OCI-LY7 (cell line): Measurements from ENCODE around the gene UCN3. TPM values are rescaled to one million over a fixed set of nuclear protein-coding genes. Genes with fewer than 3 reads are reported as not detected.

ENCODE experiments used
- BruUV-seq: library from RNA; stranded (reverse); fragments of 400-500 nt; replicated peaks from 2 replicates; lab custom pipeline; 2021; lab: Mats Ljungman, UMichigan
- CTCF ChIA-PET: fragments of 300-600 bp; sonication (Branson Sonifier 250); formaldehyde crosslinking; loops from one replicate; lab custom pipeline; 2022; ENCODE audit warnings: antibody characterized with exemption; ENCODE audit not compliant: unreplicated experiment; lab: Charles Lee
- POLR2A ChIA-PET: fragments of 300-600 bp; sonication (Branson Sonifier 250); formaldehyde crosslinking; loops from one replicate; lab custom pipeline; 2022; ENCODE audit warnings: antibody characterized with exemption; lab: Charles Lee
- DNase-seq: peaks from one replicate; pipeline ENCODE4 v3.0.0-alpha.2; 2015; ENCODE audit warnings: low spot score
- H2AFZ ChIP-seq: fragments of 200-600 bp; sonication (generic), shearing (Covaris generic); 2 replicates; pipeline ENCODE4 v1.6.1; 2014; ENCODE audit warnings: mild to moderate bottlenecking, antibody characterized with exemption, low read length, moderate library complexity
- H3K27ac ChIP-seq: fragments of 200-600 bp; sonication (generic); 2 replicates; pipeline ENCODE4 v1.5.1; 2014; ENCODE audit warnings: mixed run types, low read depth, mild to moderate bottlenecking, moderate library complexity, low read length, inconsistent platforms; ENCODE audit not compliant: poor library complexity, severe bottlenecking
- H3K36me3 ChIP-seq: fragments of 200-600 bp; sonication (generic); 2 replicates; pipeline ENCODE4 v1.6.1; 2014; ENCODE audit warnings: mild to moderate bottlenecking, antibody characterized with exemption, low read length, moderate library complexity, mixed read lengths; ENCODE audit not compliant: insufficient read depth
- H3K4me1 ChIP-seq: fragments of 200-600 bp; sonication (generic); 2 replicates; pipeline ENCODE4 v1.5.1; 2014; ENCODE audit warnings: mild to moderate bottlenecking, low read length; ENCODE audit not compliant: insufficient read depth, poor library complexity, severe bottlenecking
- H3K4me2 ChIP-seq: fragments of 200-600 bp; sonication (generic); 2 replicates; pipeline ENCODE4 v1.6.1; 2014; ENCODE audit warnings: mild to moderate bottlenecking, low read length
- H3K4me3 ChIP-seq: fragments of 200-600 bp; sonication (generic); 2 replicates; pipeline ENCODE4 v1.5.1; 2014; ENCODE audit warnings: mild to moderate bottlenecking, low read depth, low read length; ENCODE audit not compliant: poor library complexity, severe bottlenecking
- H3K79me2 ChIP-seq: fragments of 200-600 bp; sonication (generic); 2 replicates; pipeline ENCODE4 v1.6.1; 2016; ENCODE audit warnings: low read depth, mild to moderate bottlenecking, low read length, moderate library complexity, mixed read lengths; ENCODE audit not compliant: insufficient read depth
- H3K9me2 ChIP-seq: fragments of 200-600 bp; sonication (generic); 2 replicates; pipeline ENCODE4 v1.6.1; 2016; ENCODE audit warnings: mild to moderate bottlenecking, low read length, mixed read lengths; ENCODE audit not compliant: insufficient read depth
- H3K9me3 ChIP-seq: fragments of 200-600 bp; sonication (generic); 2 replicates; pipeline ENCODE4 v1.6.1; 2014; ENCODE audit warnings: mild to moderate bottlenecking, mixed run types, low read length, mixed read lengths
- H4K20me1 ChIP-seq: fragments of 200-600 bp; sonication (generic); 2 replicates; pipeline ENCODE4 v1.6.1; 2014; ENCODE audit warnings: mild to moderate bottlenecking, antibody characterized with exemption, low read length, moderate library complexity, mixed read lengths; ENCODE audit not compliant: insufficient read depth
- EZH2phosphoT487 ChIP-seq: fragments of 200-600 bp; sonication (generic); IDR thresholded peaks from 2 replicates; pipeline ENCODE4 v1.6.1; 2018; ENCODE audit warnings: low read depth, borderline replicate concordance, mild to moderate bottlenecking, mixed run types, antibody characterized with exemption, low read length, moderate library complexity, mixed read lengths
- intact Hi-C: fragments of 100-400 bp; cut with micrococcal nuclease; formaldehyde crosslinking; loops from one replicate; pipeline ENCODE4 v1.10.0; 2022; ENCODE audit not compliant: unreplicated experiment
- total RNA-seq, 2 experiments: library from RNA; depleted of rRNA in 1 of 2; stranded (reverse); fragments of >200 nt in 1 of 2; shearing (Covaris generic) in 1 of 2; gene quantifications; 2 replicates each; pipeline ENCODE4 v1.2.3, GENCODE V29; 2014 to 2022
- TF ChIP-seq, protein P1 (sequence below): fragments of 200-600 bp; sonication (generic); conservative IDR thresholded peaks from 2 replicates; pipeline ENCODE4 v1.5.1; 2014; ENCODE audit warnings: mild to moderate bottlenecking, antibody characterized with exemption, low read length, moderate library complexity, mixed read lengths

UCN3 gene
- total RNA-seq, 2 experiments from 2014 or later = not detected

DNA sequence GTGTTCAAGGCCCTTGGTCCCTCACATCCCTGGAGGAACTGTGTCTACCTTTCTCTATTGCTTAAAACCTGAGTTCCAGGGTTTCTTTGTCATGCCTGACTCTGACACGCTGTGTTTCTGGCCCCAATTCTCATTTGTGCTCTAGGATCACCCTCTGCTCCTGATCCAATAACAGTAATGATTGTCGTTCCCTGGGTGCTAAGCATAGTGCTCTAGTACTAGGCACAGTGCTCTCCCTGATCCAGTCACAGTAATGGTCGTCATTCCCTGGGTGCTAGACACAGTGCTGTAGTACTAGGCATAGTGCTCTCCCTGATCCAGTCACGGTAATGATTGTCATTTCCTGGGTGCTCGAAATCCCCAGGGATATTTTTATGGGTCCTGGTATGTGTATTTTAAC lies 46.6 kb upstream of the UCN3 start:
- H3K4me3 ChIP-seq = no peak overlapping the region
- no peaks in the 10 kb centered on the region for H3K36me3 ChIP-seq
- intact Hi-C loops = no loop called here
- H3K27ac ChIP-seq = no peak overlapping the region
- DNase-seq = no peak
- POLR2A ChIA-PET = no interaction called here
- H4K20me1 ChIP-seq = no peaks in the 10 kb centered on the region
- TF ChIP-seq, protein P1, sequence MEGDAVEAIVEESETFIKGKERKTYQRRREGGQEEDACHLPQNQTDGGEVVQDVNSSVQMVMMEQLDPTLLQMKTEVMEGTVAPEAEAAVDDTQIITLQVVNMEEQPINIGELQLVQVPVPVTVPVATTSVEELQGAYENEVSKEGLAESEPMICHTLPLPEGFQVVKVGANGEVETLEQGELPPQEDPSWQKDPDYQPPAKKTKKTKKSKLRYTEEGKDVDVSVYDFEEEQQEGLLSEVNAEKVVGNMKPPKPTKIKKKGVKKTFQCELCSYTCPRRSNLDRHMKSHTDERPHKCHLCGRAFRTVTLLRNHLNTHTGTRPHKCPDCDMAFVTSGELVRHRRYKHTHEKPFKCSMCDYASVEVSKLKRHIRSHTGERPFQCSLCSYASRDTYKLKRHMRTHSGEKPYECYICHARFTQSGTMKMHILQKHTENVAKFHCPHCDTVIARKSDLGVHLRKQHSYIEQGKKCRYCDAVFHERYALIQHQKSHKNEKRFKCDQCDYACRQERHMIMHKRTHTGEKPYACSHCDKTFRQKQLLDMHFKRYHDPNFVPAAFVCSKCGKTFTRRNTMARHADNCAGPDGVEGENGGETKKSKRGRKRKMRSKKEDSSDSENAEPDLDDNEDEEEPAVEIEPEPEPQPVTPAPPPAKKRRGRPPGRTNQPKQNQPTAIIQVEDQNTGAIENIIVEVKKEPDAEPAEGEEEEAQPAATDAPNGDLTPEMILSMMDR = no peak
- no peak for TF ChIP-seq EZH2phosphoT487
- BruUV-seq = no TSS peak
- no peaks in the 10 kb centered on the region for H3K9me2 ChIP-seq
- no peak overlapping the region for H2AFZ ChIP-seq
- H3K4me1 ChIP-seq = peaks cover 7% of the 10 kb centered on the region
- CTCF ChIA-PET = interaction anchor here (0.6 kb wide), 1 partner anchor 35 kb away, joined by 3 read pairs; no protein-coding TSS in a partner anchor
- H3K4me2 ChIP-seq = no peak overlapping the region
- H3K79me2 ChIP-seq = no peaks in the 10 kb centered on the region
- no peaks in the 10 kb centered on the region for H3K9me3 ChIP-seq

DNA sequence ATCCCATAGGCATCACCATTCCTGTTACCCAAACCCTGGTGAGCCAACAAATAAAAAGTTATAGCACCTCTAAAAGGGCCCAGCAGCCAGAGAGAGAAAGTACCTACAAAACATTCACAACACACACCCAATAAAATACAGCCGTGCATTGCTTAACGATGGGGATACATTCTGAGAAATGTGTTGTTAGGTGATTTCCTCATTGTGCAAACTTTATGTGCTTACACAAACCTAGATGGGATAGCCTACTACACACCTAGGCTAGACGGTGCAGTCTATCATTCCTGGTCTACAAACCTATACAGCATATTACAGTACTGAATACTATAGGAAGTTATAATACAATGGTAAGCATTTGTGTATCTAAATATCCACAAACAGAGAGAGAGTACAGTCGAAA lies 44.9 kb upstream of the UCN3 start:
- BruUV-seq = no TSS peak
- CTCF ChIA-PET = no interaction called here
- intact Hi-C loops = no loop called here

DNA sequence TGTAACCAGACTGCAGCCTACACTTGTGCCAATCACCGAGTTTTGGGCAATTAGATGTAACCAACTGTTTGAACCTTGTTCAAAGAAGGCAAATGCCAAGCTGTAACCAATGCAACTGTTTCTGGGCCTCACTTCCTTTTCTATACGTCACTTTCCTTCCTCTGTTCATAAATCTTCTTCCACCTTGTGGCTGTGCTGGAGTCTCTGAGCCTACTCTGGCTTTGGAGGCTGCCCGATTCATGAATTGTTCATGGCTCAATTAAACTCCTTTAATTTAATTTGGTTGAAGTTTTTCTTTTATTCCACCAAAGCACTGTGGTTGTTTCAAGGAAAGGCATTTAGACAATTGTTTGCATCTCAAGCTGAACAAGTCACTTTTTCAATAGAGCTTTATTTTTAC lies 43.5 kb upstream of the UCN3 start:
- TF ChIP-seq EZH2phosphoT487 = no peak
- TF ChIP-seq, protein P1 = no peak
- Histone ChIP-seq H3K9me2 (no peaks in the 10 kb centered on the region), H3K79me2 (no peaks in the 10 kb centered on the region), H3K9me3 (no peaks in the 10 kb centered on the region), H3K4me2 (no peak overlapping the region), H3K36me3 (no peaks in the 10 kb centered on the region), H3K4me3 (no peak overlapping the region), H2AFZ (no peak overlapping the region), H3K4me1 (peaks cover 7% of the 10 kb centered on the region), H4K20me1 (no peaks in the 10 kb centered on the region), H3K27ac (no peak overlapping the region)
- BruUV-seq = no TSS peak
- intact Hi-C loops = no loop called here
- CTCF ChIA-PET = no interaction called here
- POLR2A ChIA-PET = interaction anchor here (0.7 kb wide), 1 partner anchor 1415 kb away, joined by 3 read pairs; no protein-coding TSS in a partner anchor
- DNase-seq = no peak

More for the DNA sequence above, 44.9 kb upstream of the UCN3 start:
- no peaks in the 10 kb centered on the region for H4K20me1 ChIP-seq
- H3K9me2 ChIP-seq = no peaks in the 10 kb centered on the region
- POLR2A ChIA-PET = no interaction called here
- no peak for DNase-seq
- TF ChIP-seq, protein P1 = no peak
- no peak for TF ChIP-seq EZH2phosphoT487
- peaks cover 7% of the 10 kb centered on the region for H3K4me1 ChIP-seq
- H3K4me2 ChIP-seq = no peak overlapping the region
- H3K36me3 ChIP-seq = no peaks in the 10 kb centered on the region
- no peak overlapping the region for H3K4me3 ChIP-seq
- no peaks in the 10 kb centered on the region for H3K9me3 ChIP-seq
- no peaks in the 10 kb centered on the region for H3K79me2 ChIP-seq
- H2AFZ ChIP-seq = no peak overlapping the region
- no peak overlapping the region for H3K27ac ChIP-seq
